Tibial nerve (tissue), 4 donors: ENCODE data around the gene CBX5. TPM values are rescaled to one million over a fixed set of nuclear protein-coding genes. Genes with fewer than 3 reads are reported as not detected.
"Not testable (repeated sequence)": the region's sequence is repeated elsewhere in the genome, so short reads cannot be mapped to it uniquely, and the experiment has no call there.

Source experiments
- DNase-seq, 2 donors: peaks; one replicate each; pipeline ENCODE4 v3.0.0-alpha.2; 2019; ENCODE audit warnings: low spot score in 2 of 2
- H3K27ac ChIP-seq, 4 donors: fragments of 200-600 bp; sonication (generic) in 3 of 4; one replicate each; pipeline ENCODE4 v1.5.1; 2017 to 2019; ENCODE audit warnings: mild to moderate bottlenecking in 1 of 4
- H3K27me3 ChIP-seq, 2 donors: fragments of 200-600 bp; sonication (generic) in 1 of 2; one replicate each; pipeline versions ENCODE4 v1.5.1 to v1.6.0; 2017 to 2019
- H3K36me3 ChIP-seq, 3 donors: fragments of 200-600 bp; sonication (generic); one replicate each; pipeline ENCODE4 v1.5.1; 2018 to 2019
- H3K4me1 ChIP-seq, 4 donors: fragments of 200-600 bp; sonication (generic) in 3 of 4; one replicate each; pipeline ENCODE4 v1.5.1; 2017 to 2019
- H3K4me3 ChIP-seq, 4 donors: fragments of 200-600 bp; sonication (generic) in 3 of 4; one replicate each; pipeline ENCODE4 v1.5.1; 2017 to 2019; ENCODE audit warnings: mild to moderate bottlenecking in 1 of 4, moderate library complexity in 1 of 4
- H3K9me3 ChIP-seq, 4 donors: fragments of 200-600 bp; sonication (generic) in 3 of 4; one replicate each; pipeline ENCODE4 v1.5.1; 2017 to 2019
- CTCF ChIP-seq, 5 experiments: fragments of 200-600 bp in 3 of 5; fragments of 450-650 bp in 2 of 5; sonication (generic) in 3 of 5; IDR thresholded peaks; one replicate each; pipeline ENCODE4 v1.5.1; 2016 to 2019; ENCODE audit warnings: antibody characterized with exemption in 5 of 5, mild to moderate bottlenecking in 3 of 5, moderate library complexity in 2 of 5
- EP300 ChIP-seq, 2 donors: sonication (generic); formaldehyde crosslinking; IDR thresholded peaks; one replicate each; pipeline ENCODE4 v1.6.1; 2017; ENCODE audit warnings: antibody characterized with exemption in 2 of 2, mild to moderate bottlenecking in 1 of 2
- POLR2A ChIP-seq, 2 donors: fragments of 450-650 bp; IDR thresholded peaks; one replicate each; pipeline ENCODE4 v1.6.1; 2017; ENCODE audit warnings: antibody characterized with exemption in 2 of 2, mild to moderate bottlenecking in 2 of 2, moderate library complexity in 2 of 2
- WGBS, 2 donors: methylation state at CpG; one replicate each; pipeline ENCODE4 v1.1.5; 2018; 5-methylcytosine and 5-hydroxymethylcytosine counted together
- total RNA-seq, 4 donors: library from RNA; depleted of rRNA; stranded (reverse); fragments of >200 nt; gene quantifications; one replicate each; pipeline ENCODE4 v1.1.0, GENCODE V29; 2016

CBX5 gene
- 10 to 100 TPM; 32.1 to 50.0 (median 42.4) TPM for total RNA-seq

- WGBS, 2 donors, result 0% methylated on average over 34 to 46 of the region's 49 CpGs
- Histone ChIP-seq H3K36me3 (peaks cover 0 to 28% (median 0%) of the 10 kb centered on the region in 3 donors), H3K27ac (peak within 1 kb of the TSS; percentile 89 to 97 (median 93)), H3K9me3 (no peaks in the 10 kb centered on the region), H3K27me3 (no peaks in the 10 kb centered on the region), H3K4me3 (peak within 1 kb of the TSS; percentile 58 to 79 (median 66)), H3K4me1 (peaks cover 0 to 50% (median 38%) of the 10 kb centered on the region in 4 donors)
- peak in 1 of 5 experiments; percentile 33 for TF ChIP-seq CTCF (IDR thresholded peaks at IDR 0.05)
- peak; percentile 59 to 90 for TF ChIP-seq POLR2A (IDR thresholded peaks at IDR 0.05)
- TF ChIP-seq EP300 (IDR thresholded peaks at IDR 0.05), result peak in 1 of 2 donors; percentile 95
- peak; percentile 98 for DNase-seq
Measured at GRCh38 chr12:54279632-54280467, at the start of gene CBX5. TSS of gene CBX5 (minus strand) at chr12:54280122. CDS start at chr12:54257650, 22,472 bp downstream.

GRCh38 chr12:54328595-54329337 is 48.8 kb upstream of the CBX5 start:
- no peaks in the 10 kb centered on the region for H3K36me3 ChIP-seq
- WGBS, 2 donors, result 73 to 80% methylated on average over 6 of the region's 6 CpGs
- peaks cover 0 to 82% (median 38%) of the 10 kb centered on the region in 4 donors for H3K4me1 ChIP-seq

GRCh38 chr12:54325442-54326109 is 45.7 kb upstream of the CBX5 start:
- Histone ChIP-seq H3K4me3 (peak overlapping the region; percentile 45 to 79 (median 76)), H3K27ac (peak overlapping the region; percentile 26 to 92 (median 88)), H3K4me1 (peaks cover 0 to 56% (median 30%) of the 10 kb centered on the region in 4 donors)
- not testable (repeated sequence) for H3K36me3 ChIP-seq, H3K27me3 ChIP-seq, DNase-seq, H3K9me3 ChIP-seq
- WGBS, 2 donors, result 47 to 57% methylated on average over 22 of the region's 22 CpGs

More at GRCh38 chr12:54328595-54329337, 48.8 kb upstream of the CBX5 start:
- Histone ChIP-seq H3K27me3 (no peaks in the 10 kb centered on the region), H3K4me3 (no peak overlapping the region), H3K9me3 (no peaks in the 10 kb centered on the region), H3K27ac (no peak overlapping the region)
- no peak for DNase-seq
- no peak for TF ChIP-seq POLR2A (IDR thresholded peaks at IDR 0.05)
- TF ChIP-seq EP300 (IDR thresholded peaks at IDR 0.05), result no peak
- no peak for TF ChIP-seq CTCF (IDR thresholded peaks at IDR 0.05)

GRCh38 chr12:54324617-54325441 is 44.9 kb upstream of the CBX5 start, which contains the start of gene COPZ1:
TSS of gene COPZ1 (plus strand) at chr12:54325131. CDS start at chr12:54325164, 33 bp downstream.
- peak; percentile 94 to 96 for DNase-seq
- Histone ChIP-seq H3K4me3 (peak within 1 kb of the TSS; percentile 45 to 79 (median 76)), H3K27ac (peak within 1 kb of the TSS; percentile 31 to 92 (median 88)), H3K9me3 (no peaks in the 10 kb centered on the region), H3K27me3 (no peaks in the 10 kb centered on the region), H3K4me1 (peaks cover 0 to 49% (median 22%) of the 10 kb centered on the region in 4 donors), H3K36me3 (no peaks in the 10 kb centered on the region)
- peak; percentile 72 to 82 for TF ChIP-seq POLR2A (IDR thresholded peaks at IDR 0.05)
- TF ChIP-seq CTCF (IDR thresholded peaks at IDR 0.05), result peak; percentile 60 to 80 (median 66)
- TF ChIP-seq EP300 (IDR thresholded peaks at IDR 0.05), result peak; percentile 38 to 92
- 1 to 2% methylated on average over 34 of the region's 34 CpGs for WGBS, 2 donors
